HCT116 (cell line): ENCODE measurements around the gene TEFM.

Experiments
- CBX3 ChIP-seq: IDR thresholded peaks from 2 replicates; pipeline ENCODE4 v1.6.1; 2012; ENCODE audit warnings: low read depth
- CEBPB ChIP-seq: IDR thresholded peaks from 2 replicates; pipeline ENCODE4 v1.6.1; 2012; ENCODE audit warnings: low read depth
- EZH2 ChIP-seq: fragments of 200-600 bp; sonication (generic); IDR thresholded peaks from 2 replicates; pipeline ENCODE4 v1.6.1; 2017; ENCODE audit warnings: antibody characterized with exemption, mixed run types
- EZH2phosphoT487 ChIP-seq: fragments of 200-600 bp; IDR thresholded peaks from 2 replicates; pipeline ENCODE4 v1.6.1; 2018; ENCODE audit warnings: antibody characterized with exemption, borderline replicate concordance
- FOSL1 ChIP-seq: IDR thresholded peaks from 2 replicates; pipeline ENCODE4 v1.6.1; 2012; ENCODE audit warnings: low read depth
- JUND ChIP-seq: IDR thresholded peaks from 2 replicates; pipeline ENCODE4 v1.6.1; 2012
- POLR2A ChIP-seq: IDR thresholded peaks from 2 replicates; pipeline ENCODE4 v1.7.0; 2011; ENCODE audit warnings: borderline replicate concordance; ENCODE audit not compliant: insufficient read depth, insufficient read length; ENCODE audit errors: extremely low read depth
- POLR2AphosphoS5 ChIP-seq: IDR thresholded peaks from 2 replicates; pipeline ENCODE4 v1.6.1; 2011; ENCODE audit warnings: mild to moderate bottlenecking, low read depth, low read length, moderate library complexity
- SIN3A ChIP-seq: IDR thresholded peaks from 2 replicates; pipeline ENCODE4 v1.6.1; 2012; ENCODE audit warnings: low read depth
- SP1 ChIP-seq: IDR thresholded peaks from 2 replicates; pipeline ENCODE4 v1.6.1; 2012; ENCODE audit warnings: low read depth
- ZBTB33 ChIP-seq: IDR thresholded peaks from 2 replicates; pipeline ENCODE4 v1.6.1; 2011; ENCODE audit warnings: mild to moderate bottlenecking, low read length, moderate library complexity; ENCODE audit not compliant: insufficient replicate concordance; ENCODE audit errors: extremely low read depth
- ZFX ChIP-seq: fragments of 450-650 bp; IDR thresholded peaks from 2 replicates; pipeline ENCODE4 v1.6.1; 2017
- ZNF274 ChIP-seq: fragments of 200-500 bp; sonication (Bioruptor generic); IDR thresholded peaks from 2 replicates; pipeline ENCODE4 v1.6.1; 2014; ENCODE audit warnings: mild to moderate bottlenecking, low read depth, low read length, inconsistent platforms
- TF ChIP-seq, protein P1 (sequence below), 3 experiments: fragments of 200-600 bp in 1 of 3; sonication (generic) in 1 of 3; IDR thresholded peaks in 2 of 3; conservative IDR thresholded peaks in 1 of 3; 2 replicates each; pipeline ENCODE4 v1.5.1; 2012 to 2017; ENCODE audit warnings: low read depth in 2 of 3, low read length in 2 of 3, antibody characterized with exemption in 1 of 3, borderline replicate concordance in 1 of 3, control low read depth in 1 of 3, mild to moderate bottlenecking in 1 of 3, mixed read lengths in 1 of 3, mixed run types in 1 of 3, moderate library complexity in 1 of 3; ENCODE audit not compliant: insufficient read depth in 1 of 3

DNA sequence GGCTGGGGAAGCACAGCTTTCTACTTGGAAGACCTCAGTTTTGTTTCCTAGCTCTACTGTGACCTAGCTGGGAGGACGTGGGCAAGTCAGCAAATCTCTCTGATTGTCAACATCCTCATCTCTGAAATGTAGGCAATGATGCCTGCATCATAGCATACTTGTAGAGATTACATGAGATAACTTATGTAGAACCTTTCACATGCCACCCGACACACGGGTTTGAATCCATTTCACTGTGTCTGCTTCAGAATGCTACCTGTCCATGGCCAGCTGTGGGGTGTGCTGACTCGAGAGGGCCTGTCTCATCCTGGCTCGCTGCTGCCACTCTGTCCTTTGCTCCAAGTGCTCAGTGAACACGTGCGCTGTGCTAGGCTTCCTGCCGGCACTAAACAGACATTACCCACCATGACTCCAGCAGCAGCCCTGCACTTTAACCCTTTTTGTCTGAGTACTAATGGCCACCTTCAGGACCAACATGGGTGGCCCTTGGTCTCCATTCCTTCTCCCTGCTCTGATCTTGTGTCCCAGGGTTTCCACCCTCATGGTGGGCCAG, 23.1 kb upstream of the TEFM start:
- TF ChIP-seq, protein P1, sequence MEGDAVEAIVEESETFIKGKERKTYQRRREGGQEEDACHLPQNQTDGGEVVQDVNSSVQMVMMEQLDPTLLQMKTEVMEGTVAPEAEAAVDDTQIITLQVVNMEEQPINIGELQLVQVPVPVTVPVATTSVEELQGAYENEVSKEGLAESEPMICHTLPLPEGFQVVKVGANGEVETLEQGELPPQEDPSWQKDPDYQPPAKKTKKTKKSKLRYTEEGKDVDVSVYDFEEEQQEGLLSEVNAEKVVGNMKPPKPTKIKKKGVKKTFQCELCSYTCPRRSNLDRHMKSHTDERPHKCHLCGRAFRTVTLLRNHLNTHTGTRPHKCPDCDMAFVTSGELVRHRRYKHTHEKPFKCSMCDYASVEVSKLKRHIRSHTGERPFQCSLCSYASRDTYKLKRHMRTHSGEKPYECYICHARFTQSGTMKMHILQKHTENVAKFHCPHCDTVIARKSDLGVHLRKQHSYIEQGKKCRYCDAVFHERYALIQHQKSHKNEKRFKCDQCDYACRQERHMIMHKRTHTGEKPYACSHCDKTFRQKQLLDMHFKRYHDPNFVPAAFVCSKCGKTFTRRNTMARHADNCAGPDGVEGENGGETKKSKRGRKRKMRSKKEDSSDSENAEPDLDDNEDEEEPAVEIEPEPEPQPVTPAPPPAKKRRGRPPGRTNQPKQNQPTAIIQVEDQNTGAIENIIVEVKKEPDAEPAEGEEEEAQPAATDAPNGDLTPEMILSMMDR (IDR thresholded peaks at IDR 0.05 in 2 of 3, conservative IDR thresholded peaks at IDR 0.05 in 1 of 3; ENCODE audit: borderline replicate concordance in 1 of 3, insufficient read depth in 1 of 3, low read depth in 2 of 3, low read length in 2 of 3), result no peak
- TF ChIP-seq EZH2phosphoT487, result no peak
- TF ChIP-seq POLR2A, result no peak
- no peak for TF ChIP-seq ZFX
- TF ChIP-seq CEBPB, result no peak
- no peak for TF ChIP-seq JUND
- TF ChIP-seq CBX3, result no peak
- TF ChIP-seq ZNF274, result no peak
- no peak for TF ChIP-seq FOSL1
- TF ChIP-seq ZBTB33, result no peak
- no peak for TF ChIP-seq SP1
- TF ChIP-seq POLR2AphosphoS5, result no peak
- no peak for TF ChIP-seq EZH2
- no peak for TF ChIP-seq SIN3A
